CD4-positive, alpha-beta T cell treated with Interleukin-15 for 1 hour (primary cell): ENCODE data around the gene FIS1.

ENCODE experiments used
- DNase-seq: peaks from one replicate; pipeline ENCODE4 v3.0.0-alpha.2; 2020

Gene FIS1

DNA sequence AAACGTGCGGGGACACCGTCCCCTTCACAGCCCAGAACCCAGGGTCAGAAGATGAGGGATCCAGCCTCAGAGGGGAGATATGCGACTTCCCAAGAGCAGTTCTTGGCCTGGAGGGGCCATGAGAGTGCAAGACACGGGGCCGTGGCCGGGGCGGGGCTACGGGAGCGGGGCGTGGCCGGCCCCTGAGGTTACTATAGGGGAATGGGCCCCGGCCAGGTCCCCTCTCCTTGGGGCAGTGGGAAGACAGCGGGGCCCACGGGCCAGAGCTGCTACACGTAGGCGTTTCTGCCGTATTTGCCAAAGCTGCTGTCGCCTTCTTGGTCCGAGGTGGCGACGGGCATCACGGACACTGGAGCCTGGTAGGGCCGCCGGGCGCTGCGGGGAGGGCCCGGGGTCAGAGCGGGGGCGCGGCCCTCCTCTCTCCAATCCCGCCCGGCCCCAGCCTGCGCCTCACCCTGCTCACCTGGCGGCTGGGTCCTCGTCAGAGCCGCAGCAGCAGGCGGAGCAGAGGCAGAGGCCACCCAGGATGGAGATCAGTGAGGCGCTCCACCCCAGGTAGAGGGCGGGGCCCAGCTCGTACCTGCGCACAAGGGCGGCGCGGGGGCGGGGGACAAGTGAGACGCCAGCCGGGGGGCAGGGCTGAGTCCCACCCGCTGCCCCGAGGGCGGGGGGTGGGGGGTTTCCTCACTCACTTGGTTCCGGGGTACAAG is 12.6 kb downstream of the FIS1 start:
- DNase-seq = no peak

DNA sequence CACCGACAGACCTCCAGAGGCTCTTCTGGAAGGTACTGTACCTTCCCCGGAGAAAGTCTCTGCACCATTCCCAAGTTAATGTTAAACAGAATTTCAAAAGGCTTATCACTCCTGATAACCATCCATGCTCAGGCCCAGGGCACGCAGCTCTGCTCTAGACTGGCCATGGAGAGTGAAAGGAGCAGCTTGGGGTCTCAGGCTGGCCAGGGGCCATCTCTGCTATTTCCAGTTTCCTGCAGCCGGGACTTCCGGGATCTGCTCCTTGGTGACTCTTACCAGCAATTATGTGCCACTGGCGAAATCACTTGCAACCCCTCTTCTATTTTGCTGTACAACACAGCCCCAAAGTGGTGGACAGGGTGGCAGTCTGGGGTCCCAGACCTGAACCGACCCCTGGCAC is 13.2 kb downstream of the FIS1 start:
- DNase-seq = no peak

DNA sequence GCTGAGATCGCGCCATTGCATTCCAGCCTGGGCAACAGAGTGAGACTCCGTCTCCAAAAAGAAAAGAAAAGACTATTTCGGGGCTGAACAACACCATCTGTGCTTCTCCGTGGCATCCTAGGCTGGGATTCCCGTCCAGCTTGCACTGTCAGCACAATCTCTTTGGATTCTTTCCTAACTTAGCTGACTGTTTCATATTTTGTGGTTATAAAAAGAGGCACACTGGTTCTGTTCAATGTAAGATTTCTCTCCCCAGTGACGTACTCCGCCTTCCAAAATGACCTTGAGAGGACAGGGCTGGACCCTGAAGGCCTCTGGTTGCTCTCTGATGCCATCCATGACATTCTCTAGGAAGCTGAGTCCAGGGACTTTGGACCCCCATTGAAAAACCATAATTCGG is 18.2 kb downstream of the FIS1 start:
- DNase-seq = no peak

DNA sequence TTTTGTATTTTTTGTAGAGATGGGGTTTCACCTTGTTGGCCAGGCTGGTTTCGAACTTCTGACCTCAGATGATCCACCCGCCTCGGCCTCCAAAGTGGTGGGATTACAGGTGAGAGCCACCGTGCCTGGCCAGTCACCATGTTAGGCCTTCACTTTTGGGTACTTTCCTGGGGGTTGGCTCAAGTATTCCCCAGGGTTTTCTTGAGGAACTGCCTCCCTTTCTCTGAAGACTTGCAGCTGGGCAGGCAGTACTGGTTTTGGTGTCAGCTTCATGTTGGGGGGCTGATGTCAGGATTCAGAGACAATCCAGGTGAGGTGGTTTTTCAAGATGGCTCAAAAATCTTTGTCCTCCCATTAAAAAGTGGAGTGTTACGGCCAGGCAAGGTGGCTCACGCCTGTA is 19.2 kb downstream of the FIS1 start:
- DNase-seq = no peak

DNA sequence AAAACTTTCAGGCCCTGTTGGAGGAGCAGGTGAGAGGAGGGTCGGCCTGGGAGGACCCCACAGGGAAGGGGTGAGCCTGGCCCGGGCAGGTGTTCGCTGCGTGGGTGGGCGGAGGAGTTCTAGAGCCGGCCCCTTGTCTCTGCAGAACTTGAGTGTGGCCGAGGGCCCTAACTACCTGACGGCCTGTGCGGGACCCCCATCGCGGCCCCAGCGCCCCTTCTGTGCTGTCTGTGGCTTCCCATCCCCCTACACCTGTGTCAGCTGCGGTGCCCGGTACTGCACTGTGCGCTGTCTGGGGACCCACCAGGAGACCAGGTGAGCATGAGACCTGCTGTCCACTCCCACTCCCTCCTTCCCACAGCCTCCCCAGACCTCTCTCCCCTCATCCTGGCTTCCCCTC is 21.4 kb downstream of the FIS1 start:
- no peak for DNase-seq

DNA sequence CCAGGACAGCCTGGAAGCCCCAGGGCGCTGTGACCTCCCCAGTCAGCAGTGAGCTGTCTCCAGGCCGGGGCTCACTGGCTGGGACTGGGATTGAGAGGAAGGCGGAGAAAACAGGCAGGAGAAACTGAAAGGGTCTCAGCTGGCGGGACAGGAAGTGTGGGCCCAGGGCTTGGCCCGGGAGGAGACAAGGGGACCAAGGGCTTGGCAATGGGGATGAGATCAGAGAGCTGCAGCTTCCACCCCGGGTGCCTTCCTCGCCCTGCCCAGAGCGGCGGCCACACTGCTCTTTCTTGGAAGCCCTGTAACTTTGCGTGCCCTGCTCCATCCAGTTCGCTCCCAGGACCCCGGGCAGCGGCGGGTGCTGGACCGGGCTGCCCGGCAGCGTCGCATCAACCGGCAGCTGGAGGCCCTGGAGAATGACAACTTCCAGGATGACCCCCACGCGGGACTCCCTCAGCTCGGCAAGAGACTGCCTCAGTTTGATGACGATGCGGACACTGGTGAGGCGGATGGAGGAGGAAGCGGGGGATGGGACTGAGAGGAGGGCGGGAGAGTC is 22.5 kb downstream of the FIS1 start:
- DNase-seq = no peak

DNA sequence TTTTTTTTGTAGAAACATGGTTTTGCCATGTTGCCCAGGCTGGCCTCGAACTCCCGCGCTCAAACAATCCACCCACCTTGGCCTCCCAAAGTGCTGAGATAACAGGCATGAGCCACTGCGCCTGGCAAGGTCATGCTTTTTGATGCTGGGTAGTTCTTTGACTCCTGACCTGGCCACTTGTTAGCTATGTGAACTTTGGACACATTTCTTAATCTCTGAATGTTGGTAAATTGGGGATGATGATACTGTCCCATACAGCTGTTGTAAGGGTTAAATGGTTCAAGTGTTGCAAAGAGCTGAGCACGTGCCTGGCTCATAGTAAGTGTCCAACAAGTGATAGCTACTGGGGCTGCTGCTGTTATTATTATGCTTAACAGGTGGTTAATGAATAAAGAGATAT is 24.6 kb downstream of the FIS1 start:
- no peak for DNase-seq

DNA sequence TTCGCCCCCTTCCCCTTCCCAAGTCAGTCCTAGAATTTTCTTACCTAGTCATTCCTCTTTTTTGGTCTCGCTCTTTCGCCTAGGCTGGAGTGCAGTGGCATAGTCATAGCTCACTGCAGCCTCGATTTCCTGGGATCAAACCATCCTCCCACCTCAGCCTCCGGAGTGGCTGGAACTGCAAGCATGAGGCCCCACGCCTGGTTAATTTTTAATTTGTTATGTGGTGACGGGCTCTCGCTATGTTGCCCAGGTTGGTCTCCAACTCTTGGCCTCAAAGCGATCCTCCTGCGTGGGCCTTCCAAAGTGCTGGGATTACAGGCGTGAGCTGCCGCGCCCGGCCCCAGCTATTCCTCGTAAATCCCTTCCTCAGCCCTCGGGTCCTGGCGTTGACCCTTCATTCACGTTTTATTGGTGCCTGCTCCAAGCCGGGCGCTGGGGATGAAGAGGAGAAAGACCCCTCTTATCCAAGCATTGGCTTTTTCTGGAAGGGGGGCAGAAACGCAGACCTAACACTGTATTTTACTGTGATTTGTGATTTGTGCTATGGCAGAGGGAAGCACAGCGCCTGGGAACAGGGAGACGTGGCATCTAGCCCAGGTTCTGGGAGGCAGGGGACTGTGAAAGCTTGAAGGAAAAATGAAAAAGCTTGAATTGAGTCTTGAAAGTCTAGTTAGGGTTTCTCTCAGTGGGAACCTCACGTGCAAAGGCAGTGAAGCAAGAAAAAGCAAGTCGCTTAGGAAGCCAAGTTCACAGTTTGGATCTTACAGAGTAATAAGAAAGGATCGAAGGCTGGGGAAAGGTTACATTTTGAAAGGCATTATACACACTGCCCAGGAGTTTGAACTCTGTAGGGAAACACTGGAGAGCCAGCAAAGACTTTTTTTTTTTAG is 26.4 kb downstream of the FIS1 start:
- no peak for DNase-seq

DNA sequence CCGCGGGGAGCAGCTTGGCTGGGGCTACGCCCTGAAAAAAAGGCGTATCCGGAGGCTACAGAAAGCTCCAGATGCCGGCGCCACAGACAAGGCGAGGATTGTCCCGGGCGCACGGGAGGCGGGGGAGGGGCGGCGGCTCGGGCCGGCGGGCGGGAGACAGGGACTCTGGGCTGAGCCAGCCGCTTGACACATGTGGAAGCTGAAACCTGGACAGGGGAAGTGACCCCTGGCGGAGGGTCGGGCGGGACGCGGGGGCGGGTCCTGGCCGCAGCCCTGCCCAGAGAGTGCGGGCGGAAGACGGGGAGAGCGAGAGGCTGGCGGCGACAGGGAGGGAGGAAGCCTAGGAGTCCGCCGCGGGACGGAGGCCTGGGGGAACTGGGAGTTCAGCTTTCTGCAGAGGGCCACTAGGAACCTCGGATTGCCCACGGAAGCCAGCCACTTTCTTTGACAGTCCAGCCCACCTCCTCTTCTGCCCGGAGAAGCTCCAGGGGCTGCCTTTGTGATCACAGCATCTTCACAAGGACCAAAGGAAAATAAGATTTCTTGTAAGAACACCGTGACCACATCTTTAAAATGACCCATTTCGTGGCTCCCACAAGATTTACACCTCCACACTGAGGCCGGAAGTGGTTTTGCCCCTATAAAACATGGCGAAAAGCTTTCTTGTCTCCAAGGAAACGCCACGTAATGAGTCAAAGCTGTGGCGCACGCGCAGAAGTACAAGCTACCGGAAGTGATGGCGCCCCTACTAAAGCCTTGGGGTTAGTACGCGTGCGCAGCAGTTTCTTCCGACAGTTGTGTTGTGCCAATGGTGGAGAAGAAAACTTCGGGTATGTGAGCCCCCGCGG is 27.3 kb downstream of the FIS1 start, which contains the start of the genes PLOD3 and ZNHIT1:
TSS of gene PLOD3 (minus strand) at position 194 of the 848 bp plus-strand sequence. CDS start 307 bp downstream, outside the sequence.
TSS of gene ZNHIT1 (plus strand) at position 778 of the 848 bp plus-strand sequence. CDS start at position 809, 31 bp downstream.
- DNase-seq = peak; percentile 97

DNA sequence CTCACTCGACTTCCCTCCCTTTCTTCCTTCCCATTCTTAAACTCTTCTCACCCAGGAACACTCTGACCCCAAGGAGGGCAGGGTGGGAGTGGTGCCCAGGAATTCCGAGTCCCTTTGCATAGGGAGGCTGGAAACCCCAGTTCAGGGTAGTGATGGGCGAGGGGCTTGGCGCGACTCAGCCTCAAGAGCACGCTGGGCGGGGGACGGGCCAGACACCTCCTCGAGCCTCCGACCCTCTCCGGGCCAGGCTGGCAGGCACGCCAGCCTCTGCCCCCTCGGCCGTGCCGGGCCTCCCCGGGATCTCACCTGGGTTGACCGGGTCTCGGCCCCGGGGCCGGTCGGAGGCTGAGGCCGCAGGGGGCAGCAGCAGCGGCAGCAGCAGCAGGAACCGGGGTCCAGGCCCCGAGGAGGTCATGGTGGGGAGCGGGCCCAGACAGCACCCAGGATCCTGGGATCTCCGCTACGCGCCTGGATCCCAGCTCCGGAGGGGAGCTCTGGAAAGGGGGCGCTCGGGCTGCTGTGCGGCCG is 28.0 kb downstream of the FIS1 start:
- DNase-seq = no peak

DNA sequence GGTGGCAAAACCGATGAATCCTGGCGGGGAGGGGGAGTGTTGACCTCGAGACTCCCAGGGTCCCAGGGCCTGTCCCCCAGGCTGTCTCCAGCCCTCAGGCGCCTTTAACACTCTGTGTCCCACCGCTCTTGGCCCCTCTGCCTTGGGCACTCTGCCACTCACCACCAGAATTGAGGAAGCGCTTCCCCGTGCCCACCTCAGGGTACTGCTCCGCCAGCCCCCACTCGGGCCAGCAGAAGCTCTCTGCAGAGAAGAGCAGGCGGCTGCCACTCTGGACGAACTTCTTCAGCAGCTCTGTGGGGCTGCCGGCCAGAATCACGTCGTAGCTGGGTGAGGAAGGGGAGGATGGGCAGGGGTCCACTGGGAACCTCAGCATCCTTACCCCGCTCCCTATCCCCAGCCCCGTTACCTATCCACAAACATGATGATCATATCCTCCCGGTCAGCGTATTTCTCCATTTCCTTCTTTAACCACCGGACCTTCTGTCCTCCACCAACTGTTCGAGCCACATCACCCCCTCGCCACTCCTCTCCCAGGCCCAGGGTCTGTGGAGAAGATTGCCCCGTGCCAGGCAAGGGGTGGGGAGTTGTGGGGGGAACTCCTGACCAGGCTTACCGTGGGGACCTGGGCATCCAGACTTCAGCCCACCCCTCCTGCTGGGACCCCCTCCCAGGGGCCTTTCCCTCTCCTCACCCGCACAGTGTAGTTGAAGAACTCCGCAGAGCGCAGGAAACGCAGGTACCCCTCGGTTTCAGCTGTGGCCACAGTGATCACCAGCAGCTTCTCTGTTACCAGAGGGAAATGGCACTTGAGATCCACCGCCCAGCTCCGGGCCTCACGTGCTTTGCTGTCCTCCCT is 28.7 kb downstream of the FIS1 start:
- DNase-seq = no peak

DNA sequence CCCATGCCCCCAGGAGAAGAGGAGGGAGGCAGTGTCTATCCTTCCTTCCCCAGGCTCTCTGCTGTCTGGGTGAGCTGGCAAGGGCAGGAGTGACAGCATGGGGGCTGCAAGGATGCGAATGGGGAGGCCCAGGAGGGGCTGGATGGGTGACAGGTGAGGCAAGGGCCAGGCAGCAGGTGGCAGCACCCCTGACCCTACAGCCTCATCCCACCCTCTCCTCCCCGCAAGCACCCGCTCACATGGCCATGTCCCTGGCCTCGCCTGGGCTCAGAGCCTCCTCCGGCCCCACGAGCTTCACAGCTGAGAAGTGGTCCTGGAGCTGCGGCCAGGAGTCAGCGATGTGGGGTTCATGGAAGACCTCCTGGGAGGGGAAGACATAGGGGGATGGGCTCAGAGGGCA is 32.9 kb downstream of the FIS1 start:
- no peak for DNase-seq

DNA sequence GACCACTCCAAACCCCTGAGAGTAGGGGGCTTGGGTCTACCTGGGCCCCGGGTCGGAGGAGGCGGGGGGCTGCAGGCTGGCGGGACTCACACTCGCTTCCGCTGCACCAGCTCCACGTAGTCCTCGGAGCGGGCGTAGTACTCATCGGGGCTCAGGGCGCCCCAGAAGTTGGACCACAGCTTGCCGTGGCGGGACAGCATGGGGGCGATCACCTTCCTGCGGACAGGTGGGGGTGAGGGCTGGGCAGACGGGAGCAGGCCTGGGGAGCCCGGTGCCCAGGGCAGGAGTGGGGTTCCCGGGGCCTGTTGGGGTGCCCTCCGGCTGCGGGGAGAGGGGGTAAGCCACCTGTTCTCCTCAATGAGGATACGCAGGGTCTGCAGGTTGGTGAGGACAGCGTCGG is 33.4 kb downstream of the FIS1 start:
- no peak for DNase-seq

DNA sequence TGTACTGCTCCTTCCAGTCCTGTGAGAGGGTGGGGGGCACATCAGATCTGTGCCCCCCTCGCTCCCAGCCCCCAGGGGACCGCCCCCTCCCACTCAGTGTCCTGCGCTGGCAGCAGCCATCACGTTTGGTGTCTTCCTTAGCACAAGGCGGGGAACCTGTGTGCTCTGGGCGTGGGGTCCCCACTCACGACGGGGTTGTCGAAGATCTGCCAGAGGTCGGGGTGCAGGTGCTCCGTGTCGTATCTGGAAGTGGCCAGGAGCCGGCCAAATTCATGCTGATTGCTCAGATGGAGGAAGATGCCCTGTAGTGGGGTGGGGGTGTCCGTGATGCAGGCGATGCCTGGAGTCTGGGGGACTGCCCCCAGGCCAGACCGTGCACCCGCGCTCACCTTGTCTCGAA is 34.7 kb downstream of the FIS1 start:
- DNase-seq = no peak

DNA sequence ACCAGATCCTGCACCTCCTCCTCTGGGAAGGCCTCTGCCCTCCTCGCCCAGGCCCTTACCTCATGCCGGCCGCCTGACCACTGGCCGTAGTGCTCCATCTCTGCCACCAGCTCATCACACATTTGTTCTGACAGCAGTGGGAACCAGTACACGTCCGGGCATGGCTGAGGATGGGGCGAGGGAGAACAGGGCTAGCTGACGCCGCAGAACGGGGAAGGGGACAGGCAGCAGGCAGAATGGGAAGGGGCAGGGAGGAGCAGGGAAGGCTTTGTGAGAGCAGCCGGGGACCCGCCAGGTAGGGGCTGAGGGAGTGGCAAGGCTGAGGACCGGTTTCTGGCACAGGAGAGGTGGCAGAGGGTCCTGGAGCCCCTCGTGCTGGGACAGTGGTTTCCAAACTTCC is 36.1 kb downstream of the FIS1 start:
- no peak for DNase-seq

DNA sequence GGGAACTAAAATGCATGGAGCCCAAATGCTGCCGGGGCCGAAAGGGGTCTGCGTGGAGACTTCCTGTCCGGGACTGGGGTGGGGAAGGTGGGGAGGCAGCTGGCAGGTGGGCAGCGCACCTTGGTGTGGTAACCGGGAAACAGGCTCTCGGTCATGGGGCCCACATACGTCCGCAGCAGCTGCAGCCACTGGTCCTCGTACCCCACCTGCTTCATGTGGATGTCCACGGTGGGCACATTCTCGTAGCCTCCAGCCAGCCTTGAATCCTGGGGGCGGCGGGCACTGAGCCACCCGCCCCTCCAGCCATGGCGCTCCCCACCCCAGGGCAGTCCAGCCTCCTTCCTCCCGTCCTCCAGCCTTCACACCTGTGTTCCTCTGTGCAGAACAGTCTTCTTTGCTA is 37.4 kb downstream of the FIS1 start:
- DNase-seq = no peak

DNA sequence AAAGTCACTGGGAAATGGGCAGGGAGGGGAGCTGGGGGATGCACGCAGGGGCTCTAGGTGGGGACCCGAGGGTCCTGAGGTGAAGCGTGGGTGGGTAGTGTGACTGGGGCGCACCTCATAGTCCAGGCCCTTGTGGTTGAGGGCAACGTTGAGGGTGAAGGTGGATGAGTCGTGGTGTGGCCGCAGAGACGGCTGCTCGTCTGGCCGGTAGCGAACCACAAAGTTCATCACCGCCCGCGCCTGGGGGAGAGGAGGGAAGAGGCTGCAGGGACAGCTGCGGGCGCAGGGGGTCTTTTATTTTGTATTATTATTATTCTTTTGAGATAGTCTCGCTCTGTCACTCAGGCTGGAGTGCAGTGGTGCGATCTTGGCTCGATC is 38.2 kb downstream of the FIS1 start:
- no peak for DNase-seq

DNA sequence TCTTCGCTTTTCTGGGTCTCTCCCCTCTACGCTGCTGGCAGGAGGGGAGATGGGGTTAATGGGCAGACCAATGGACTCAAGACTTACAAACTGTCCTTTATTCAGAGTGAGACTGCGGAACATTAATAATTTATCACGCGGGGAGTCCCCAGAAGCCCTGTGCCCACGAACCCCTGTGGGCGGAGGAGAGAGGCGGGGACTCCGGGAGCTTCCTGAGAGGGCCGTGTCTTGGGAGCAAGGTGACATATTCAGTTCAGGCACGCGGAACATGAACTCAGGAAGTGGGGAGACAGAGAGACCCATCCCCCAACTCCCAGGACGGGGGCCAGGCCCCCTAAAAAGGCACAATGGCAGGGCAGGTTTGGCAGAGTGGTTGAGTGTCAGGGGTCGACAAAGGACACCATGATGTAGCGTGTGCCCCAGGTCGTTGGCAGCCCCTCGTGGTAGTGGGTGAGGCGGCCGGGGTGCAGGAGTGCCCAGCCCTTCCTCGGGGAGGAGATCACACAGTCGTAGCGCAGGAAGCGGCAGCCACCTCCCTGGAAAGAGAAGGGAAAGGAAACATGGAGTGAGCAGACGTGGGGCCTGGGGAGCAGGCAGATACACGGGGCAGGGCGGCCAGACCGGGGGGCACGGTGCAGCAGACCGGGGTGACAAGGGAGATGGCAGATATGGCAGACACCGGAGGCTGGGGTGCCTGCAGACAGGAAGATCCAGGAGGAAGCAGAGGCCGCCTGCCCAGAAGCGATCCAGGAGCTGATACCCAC is 38.8 kb downstream of the FIS1 start:
- DNase-seq = no peak

DNA sequence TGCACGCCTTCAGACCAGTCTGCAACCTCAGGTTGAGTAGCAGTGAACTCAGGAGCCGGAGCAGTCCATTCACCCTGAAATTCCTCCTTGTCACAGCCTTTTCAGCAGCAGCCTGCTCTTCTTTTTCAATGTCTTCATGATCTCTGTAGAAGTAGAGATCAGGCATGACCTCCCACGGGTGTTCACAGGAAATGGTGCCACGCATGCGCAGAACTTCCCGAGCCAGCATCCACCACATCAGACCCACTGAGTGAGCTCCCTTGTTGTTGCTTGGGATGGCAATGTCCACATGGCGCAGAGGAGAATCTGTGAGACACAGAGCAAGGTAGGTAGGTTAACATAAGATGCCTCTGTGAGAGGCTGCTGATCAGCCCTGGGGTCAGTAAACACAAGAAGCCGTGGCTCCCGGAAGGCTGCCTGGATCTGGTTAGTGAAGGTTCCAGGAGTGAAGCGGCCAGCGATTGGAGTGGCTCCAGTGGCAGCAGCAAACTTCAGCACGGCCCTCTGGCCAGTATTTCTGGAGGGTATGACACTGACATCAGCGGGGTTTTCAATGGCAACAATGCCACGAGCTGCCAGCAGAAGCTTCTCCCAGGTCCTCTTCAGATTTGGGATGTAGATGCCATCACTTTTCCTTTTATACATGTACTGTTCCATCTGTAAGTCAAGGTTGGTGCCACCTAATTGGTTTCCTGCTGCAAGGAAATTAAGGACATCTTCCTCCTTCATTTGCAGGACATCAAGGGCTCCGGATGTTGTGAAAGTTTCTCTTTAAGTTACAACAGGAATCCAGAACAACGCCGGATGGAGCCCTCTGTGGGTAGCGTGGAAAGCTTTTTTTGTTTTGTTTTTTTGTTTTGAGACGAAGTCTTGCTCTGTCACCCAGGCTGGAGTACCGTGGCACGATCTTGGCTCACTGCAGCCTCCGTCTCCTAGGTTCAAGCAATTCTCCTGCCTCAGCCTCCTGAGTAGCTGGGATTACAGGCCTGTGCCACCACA is 40.8 kb downstream of the FIS1 start:
- DNase-seq = peak; percentile 36

DNA sequence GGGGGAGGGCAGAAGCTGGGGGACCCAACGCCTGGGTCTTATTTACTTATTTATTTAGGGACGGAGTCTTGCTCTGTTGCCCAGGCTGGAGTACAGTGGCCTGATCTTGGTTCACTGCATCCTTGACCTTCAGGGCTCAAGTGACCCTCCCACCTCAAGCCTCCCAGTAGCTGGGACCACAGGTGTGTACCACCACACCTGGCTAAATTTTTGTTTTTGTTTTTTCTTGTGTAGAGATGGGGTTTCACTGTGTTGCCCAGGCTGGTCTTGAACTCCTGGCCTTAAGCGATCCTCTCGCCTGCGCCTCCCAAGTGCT is 42.3 kb downstream of the FIS1 start:
- no peak for DNase-seq
